Measurements from ENCODE around the gene TMEM175.

The TMEM175 gene

DNA sequence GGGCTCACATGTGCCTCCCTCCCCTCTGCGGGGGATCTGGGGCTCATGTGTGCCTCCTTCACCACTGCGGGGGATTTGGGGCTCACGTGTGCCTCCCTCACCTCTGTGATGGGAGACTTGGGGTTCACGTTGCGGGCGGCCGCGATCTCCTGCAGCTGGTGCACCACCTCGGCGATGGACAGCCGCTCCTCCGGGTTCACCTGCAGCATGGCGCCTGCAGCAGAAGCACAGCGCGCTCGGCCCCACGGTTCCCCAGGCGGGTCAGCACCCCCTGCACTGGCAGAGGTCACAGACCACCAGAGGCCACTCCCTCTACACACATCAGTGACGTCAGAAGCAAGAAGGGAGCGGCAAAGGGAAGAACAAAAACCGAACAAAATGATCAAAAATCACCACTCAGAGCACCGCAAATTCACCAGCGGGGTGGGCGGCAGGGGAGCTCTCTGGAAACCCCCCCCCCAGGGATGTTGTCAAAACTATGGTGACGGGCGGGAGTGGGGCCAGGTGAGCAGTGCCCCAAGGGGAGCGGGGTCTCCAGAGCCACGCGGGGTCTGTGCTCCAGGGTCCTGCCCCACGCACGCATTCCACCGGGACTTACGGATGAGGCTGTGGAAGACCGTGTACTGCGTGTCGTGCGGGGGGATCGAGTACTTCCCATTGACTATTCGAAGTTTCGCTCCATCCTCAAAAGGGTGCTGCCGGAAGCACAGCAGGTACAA is 38.8 kb upstream of the TMEM175 start:
- Histone ChIP-seq H3K27me3 (ENCODE audit: insufficient read depth, poor library complexity, severe bottlenecking) (no peaks in the 10 kb centered on the region), H3K4me3 (replicated peaks; ENCODE audit: insufficient read depth, low read length) (no peak overlapping the region), H3K27ac (replicated peaks) (no peak overlapping the region)
- TF ChIP-seq GABPA (IDR thresholded peaks at IDR 0.05; ENCODE audit: low read depth) (no peak), POLR2AphosphoS5 (IDR thresholded peaks at IDR 0.05; ENCODE audit: low read depth) (no peak), SPI1 (IDR thresholded peaks at IDR 0.05; ENCODE audit: borderline replicate concordance, low read depth) (no peak)
- TF ChIP-seq, protein P1, sequence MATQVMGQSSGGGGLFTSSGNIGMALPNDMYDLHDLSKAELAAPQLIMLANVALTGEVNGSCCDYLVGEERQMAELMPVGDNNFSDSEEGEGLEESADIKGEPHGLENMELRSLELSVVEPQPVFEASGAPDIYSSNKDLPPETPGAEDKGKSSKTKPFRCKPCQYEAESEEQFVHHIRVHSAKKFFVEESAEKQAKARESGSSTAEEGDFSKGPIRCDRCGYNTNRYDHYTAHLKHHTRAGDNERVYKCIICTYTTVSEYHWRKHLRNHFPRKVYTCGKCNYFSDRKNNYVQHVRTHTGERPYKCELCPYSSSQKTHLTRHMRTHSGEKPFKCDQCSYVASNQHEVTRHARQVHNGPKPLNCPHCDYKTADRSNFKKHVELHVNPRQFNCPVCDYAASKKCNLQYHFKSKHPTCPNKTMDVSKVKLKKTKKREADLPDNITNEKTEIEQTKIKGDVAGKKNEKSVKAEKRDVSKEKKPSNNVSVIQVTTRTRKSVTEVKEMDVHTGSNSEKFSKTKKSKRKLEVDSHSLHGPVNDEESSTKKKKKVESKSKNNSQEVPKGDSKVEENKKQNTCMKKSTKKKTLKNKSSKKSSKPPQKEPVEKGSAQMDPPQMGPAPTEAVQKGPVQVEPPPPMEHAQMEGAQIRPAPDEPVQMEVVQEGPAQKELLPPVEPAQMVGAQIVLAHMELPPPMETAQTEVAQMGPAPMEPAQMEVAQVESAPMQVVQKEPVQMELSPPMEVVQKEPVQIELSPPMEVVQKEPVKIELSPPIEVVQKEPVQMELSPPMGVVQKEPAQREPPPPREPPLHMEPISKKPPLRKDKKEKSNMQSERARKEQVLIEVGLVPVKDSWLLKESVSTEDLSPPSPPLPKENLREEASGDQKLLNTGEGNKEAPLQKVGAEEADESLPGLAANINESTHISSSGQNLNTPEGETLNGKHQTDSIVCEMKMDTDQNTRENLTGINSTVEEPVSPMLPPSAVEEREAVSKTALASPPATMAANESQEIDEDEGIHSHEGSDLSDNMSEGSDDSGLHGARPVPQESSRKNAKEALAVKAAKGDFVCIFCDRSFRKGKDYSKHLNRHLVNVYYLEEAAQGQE (IDR thresholded peaks at IDR 0.05; ENCODE audit: insufficient replicate concordance, low read depth), result no peak
- TF ChIP-seq, protein P2, sequence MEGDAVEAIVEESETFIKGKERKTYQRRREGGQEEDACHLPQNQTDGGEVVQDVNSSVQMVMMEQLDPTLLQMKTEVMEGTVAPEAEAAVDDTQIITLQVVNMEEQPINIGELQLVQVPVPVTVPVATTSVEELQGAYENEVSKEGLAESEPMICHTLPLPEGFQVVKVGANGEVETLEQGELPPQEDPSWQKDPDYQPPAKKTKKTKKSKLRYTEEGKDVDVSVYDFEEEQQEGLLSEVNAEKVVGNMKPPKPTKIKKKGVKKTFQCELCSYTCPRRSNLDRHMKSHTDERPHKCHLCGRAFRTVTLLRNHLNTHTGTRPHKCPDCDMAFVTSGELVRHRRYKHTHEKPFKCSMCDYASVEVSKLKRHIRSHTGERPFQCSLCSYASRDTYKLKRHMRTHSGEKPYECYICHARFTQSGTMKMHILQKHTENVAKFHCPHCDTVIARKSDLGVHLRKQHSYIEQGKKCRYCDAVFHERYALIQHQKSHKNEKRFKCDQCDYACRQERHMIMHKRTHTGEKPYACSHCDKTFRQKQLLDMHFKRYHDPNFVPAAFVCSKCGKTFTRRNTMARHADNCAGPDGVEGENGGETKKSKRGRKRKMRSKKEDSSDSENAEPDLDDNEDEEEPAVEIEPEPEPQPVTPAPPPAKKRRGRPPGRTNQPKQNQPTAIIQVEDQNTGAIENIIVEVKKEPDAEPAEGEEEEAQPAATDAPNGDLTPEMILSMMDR (IDR thresholded peaks at IDR 0.05; ENCODE audit: insufficient read depth, low read length), result no peak
- DNase-seq (ENCODE audit: low read depth in 1 of 2, low spot score in 1 of 2), result no peak

- H3K4me3 ChIP-seq (replicated peaks; ENCODE audit: insufficient read depth, low read length), result no peak overlapping the region
- no peak for DNase-seq (ENCODE audit: low read depth in 1 of 2, low spot score in 1 of 2)
- no peak overlapping the region for H3K27ac ChIP-seq (replicated peaks)
- H3K27me3 ChIP-seq (ENCODE audit: insufficient read depth, poor library complexity, severe bottlenecking), result no peaks in the 10 kb centered on the region
- TF ChIP-seq, protein P1 (IDR thresholded peaks at IDR 0.05; ENCODE audit: insufficient replicate concordance, low read depth), result no peak
- TF ChIP-seq POLR2AphosphoS5 (IDR thresholded peaks at IDR 0.05; ENCODE audit: low read depth) (no peak), GABPA (IDR thresholded peaks at IDR 0.05; ENCODE audit: low read depth) (no peak), SPI1 (IDR thresholded peaks at IDR 0.05; ENCODE audit: borderline replicate concordance, low read depth) (no peak)
- TF ChIP-seq, protein P2 (IDR thresholded peaks at IDR 0.05; ENCODE audit: insufficient read depth, low read length), result no peak
Measured at GRCh38 chr4:893995-894705, 38.1 kb upstream of the TMEM175 start.

DNA sequence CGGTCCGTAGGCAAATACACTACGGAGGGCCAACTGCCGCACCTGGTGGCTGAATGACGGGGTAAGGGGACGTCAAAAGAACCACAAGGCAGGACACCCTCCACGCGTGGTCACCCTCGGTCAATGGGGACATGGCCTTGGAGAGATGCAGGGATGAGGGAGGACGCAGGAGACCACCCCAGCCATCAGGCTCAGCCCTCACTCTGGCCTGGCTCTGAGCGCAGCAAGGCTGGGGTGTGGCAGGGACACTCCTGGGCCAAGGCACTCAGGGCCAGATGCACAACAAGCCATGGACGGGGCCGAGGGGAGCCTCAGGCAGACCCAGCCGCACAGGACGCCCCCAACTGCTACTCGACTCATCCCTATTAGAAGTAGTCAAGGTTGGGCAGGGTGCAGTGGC is 36.7 kb upstream of the TMEM175 start:
- no peak overlapping the region for H3K27ac ChIP-seq (replicated peaks)
- no peak for TF ChIP-seq SPI1 (IDR thresholded peaks at IDR 0.05; ENCODE audit: borderline replicate concordance, low read depth)
- no peak for TF ChIP-seq GABPA (IDR thresholded peaks at IDR 0.05; ENCODE audit: low read depth)
- TF ChIP-seq, protein P2 (IDR thresholded peaks at IDR 0.05; ENCODE audit: insufficient read depth, low read length), result no peak
- TF ChIP-seq POLR2AphosphoS5 (IDR thresholded peaks at IDR 0.05; ENCODE audit: low read depth), result no peak
- TF ChIP-seq, protein P1 (IDR thresholded peaks at IDR 0.05; ENCODE audit: insufficient replicate concordance, low read depth), result no peak
- H3K27me3 ChIP-seq (ENCODE audit: insufficient read depth, poor library complexity, severe bottlenecking), result no peaks in the 10 kb centered on the region
- no peak for DNase-seq (ENCODE audit: low read depth in 1 of 2, low spot score in 1 of 2)
- H3K4me3 ChIP-seq (replicated peaks; ENCODE audit: insufficient read depth, low read length), result no peak overlapping the region

All from HL-60 (cell line).